ENCODE data around the gene MARCHF3.

MARCHF3 gene

GRCh38 chr5:126970517-126971017 is 59.8 kb downstream of the MARCHF3 start:
- no peaks in the 10 kb centered on the region for H3K36me3 ChIP-seq (ENCODE audit: control insufficient read depth, insufficient read depth, low read length)
- H3K9ac ChIP-seq (ENCODE audit: low read length), result no peak overlapping the region
- no peaks in the 10 kb centered on the region for H3K27me3 ChIP-seq (ENCODE audit: control insufficient read depth, insufficient read depth, low read length)
- H3K4me1 ChIP-seq (ENCODE audit: control insufficient read depth, insufficient read depth, low read length), result peaks cover 5% of the 10 kb centered on the region; the same call in 1 of the 2 replicates
- no peak overlapping the region for H3K27ac ChIP-seq (ENCODE audit: low read depth, low read length)
- H3K4me3 ChIP-seq (ENCODE audit: low read depth, low read length), result no peak overlapping the region
- no peaks in the 10 kb centered on the region for H3K9me3 ChIP-seq (ENCODE audit: control insufficient read depth, insufficient read depth, low read depth, low read length)

DNA sequence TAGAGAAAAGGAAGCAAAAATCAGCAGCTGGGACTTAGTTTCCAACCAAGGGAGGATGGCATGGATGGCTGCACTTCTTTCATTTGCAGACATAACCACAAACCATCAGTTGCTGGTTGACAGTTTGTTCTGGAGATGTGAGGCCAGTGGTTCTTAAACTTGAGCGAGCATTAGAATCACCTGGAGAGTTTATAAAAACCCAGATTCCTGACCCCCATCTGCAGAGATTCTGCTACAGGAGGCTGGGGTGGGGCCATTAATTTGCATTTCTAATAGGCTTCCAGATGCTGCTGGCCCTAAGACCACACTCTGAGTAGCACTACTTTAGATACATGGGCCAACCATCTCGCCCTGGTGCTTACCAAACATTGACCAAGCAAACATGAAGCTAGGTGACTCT is 60.8 kb downstream of the MARCHF3 start:
- Histone ChIP-seq H3K27ac (ENCODE audit: low read depth, low read length) (no peak overlapping the region), H3K4me3 (ENCODE audit: low read depth, low read length) (no peak overlapping the region), H3K27me3 (ENCODE audit: control insufficient read depth, insufficient read depth, low read length) (no peaks in the 10 kb centered on the region), H3K36me3 (ENCODE audit: control insufficient read depth, insufficient read depth, low read length) (no peaks in the 10 kb centered on the region), H3K9me3 (ENCODE audit: control insufficient read depth, insufficient read depth, low read depth, low read length) (no peaks in the 10 kb centered on the region), H3K4me1 (ENCODE audit: control insufficient read depth, insufficient read depth, low read length) (peaks cover 5% of the 10 kb centered on the region; the same call in 1 of the 2 replicates), H3K9ac (ENCODE audit: low read length) (no peak overlapping the region)

- Histone ChIP-seq H3K9ac (ENCODE audit: low read length) (no peak overlapping the region), H3K4me1 (ENCODE audit: control insufficient read depth, insufficient read depth, low read length) (peaks cover 5% of the 10 kb centered on the region; the same call in 1 of the 2 replicates), H3K36me3 (ENCODE audit: control insufficient read depth, insufficient read depth, low read length) (no peaks in the 10 kb centered on the region), H3K27ac (ENCODE audit: low read depth, low read length) (no peak overlapping the region), H3K27me3 (ENCODE audit: control insufficient read depth, insufficient read depth, low read length) (no peaks in the 10 kb centered on the region), H3K9me3 (ENCODE audit: control insufficient read depth, insufficient read depth, low read depth, low read length) (no peaks in the 10 kb centered on the region), H3K4me3 (ENCODE audit: low read depth, low read length) (no peak overlapping the region)
Observed at GRCh38 chr5:126967808-126968466, 62.4 kb downstream of the MARCHF3 start.

- Histone ChIP-seq H3K9me3 (ENCODE audit: control insufficient read depth, insufficient read depth, low read depth, low read length) (no peaks in the 10 kb centered on the region), H3K9ac (ENCODE audit: low read length) (no peak overlapping the region)
Observed at GRCh38 chr5:126965487-126965886, 64.9 kb downstream of the MARCHF3 start.

DNA sequence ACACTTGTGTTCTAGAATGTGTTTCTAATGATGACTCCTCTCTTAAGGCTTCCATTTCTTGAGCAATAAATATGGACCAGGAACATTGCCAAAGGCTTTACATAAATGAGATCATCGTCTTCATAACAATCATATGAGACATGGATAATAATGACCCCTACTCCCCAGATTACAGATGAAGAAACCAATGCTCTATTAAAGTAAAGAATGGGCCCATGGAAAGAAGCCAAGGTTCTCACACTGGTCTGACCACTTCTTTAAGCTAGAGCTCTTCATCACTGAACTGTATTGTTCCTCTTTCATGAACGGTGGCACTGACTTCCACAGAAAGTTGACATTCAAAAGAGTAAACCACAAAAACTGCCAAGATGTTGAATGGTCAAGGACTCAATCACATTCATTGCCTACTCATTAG is 65.3 kb downstream of the MARCHF3 start:
- Histone ChIP-seq H3K9me3 (ENCODE audit: control insufficient read depth, insufficient read depth, low read depth, low read length) (no peaks in the 10 kb centered on the region), H3K4me3 (ENCODE audit: low read depth, low read length) (no peak overlapping the region), H3K27ac (ENCODE audit: low read depth, low read length) (no peak overlapping the region), H3K36me3 (ENCODE audit: control insufficient read depth, insufficient read depth, low read length) (no peaks in the 10 kb centered on the region), H3K27me3 (ENCODE audit: control insufficient read depth, insufficient read depth, low read length) (no peaks in the 10 kb centered on the region), H3K9ac (ENCODE audit: low read length) (no peak overlapping the region), H3K4me1 (ENCODE audit: control insufficient read depth, insufficient read depth, low read length) (peaks cover 5% of the 10 kb centered on the region; the same call in 1 of the 2 replicates)

More at GRCh38 chr5:126965487-126965886, 64.9 kb downstream of the MARCHF3 start:
- Histone ChIP-seq H3K36me3 (ENCODE audit: control insufficient read depth, insufficient read depth, low read length) (no peaks in the 10 kb centered on the region), H3K4me3 (ENCODE audit: low read depth, low read length) (no peak overlapping the region), H3K27ac (ENCODE audit: low read depth, low read length) (no peak overlapping the region), H3K27me3 (ENCODE audit: control insufficient read depth, insufficient read depth, low read length) (no peaks in the 10 kb centered on the region), H3K4me1 (ENCODE audit: control insufficient read depth, insufficient read depth, low read length) (peaks cover 5% of the 10 kb centered on the region; the same call in 1 of the 2 replicates)

DNA sequence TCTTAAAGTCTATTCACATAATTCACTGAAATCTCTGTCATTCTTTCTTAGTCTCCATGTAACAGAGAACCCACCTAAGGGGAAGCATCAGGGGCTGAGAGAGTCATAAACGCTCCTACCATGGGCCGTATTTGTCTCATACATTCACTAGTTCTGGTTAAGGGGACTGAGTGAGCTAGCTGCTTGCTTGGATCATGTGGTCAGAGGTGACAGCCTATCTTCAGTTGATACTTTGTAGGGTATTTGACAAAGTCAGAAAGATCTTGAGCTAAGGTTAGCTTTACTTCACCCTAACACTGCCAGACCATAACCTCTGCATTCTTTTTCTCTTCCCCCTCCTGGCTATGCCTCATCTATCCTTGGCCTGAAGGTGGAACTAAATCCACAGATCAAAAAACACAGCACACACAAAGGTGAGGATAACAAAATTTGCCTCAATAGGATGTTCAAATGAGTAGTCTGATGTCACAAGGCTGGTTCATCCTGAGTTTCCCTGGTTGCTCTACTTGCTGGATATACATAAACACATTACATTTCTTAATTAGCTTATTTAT is 66.5 kb downstream of the MARCHF3 start:
- peaks cover 5% of the 10 kb centered on the region; the same call in 1 of the 2 replicates for H3K4me1 ChIP-seq (ENCODE audit: control insufficient read depth, insufficient read depth, low read length)
- H3K27ac ChIP-seq (ENCODE audit: low read depth, low read length), result no peak overlapping the region
- no peaks in the 10 kb centered on the region for H3K27me3 ChIP-seq (ENCODE audit: control insufficient read depth, insufficient read depth, low read length)
- no peaks in the 10 kb centered on the region for H3K36me3 ChIP-seq (ENCODE audit: control insufficient read depth, insufficient read depth, low read length)
- no peak overlapping the region for H3K4me3 ChIP-seq (ENCODE audit: low read depth, low read length)
- H3K9me3 ChIP-seq (ENCODE audit: control insufficient read depth, insufficient read depth, low read depth, low read length), result no peaks in the 10 kb centered on the region
- no peak overlapping the region for H3K9ac ChIP-seq (ENCODE audit: low read length)

DNA sequence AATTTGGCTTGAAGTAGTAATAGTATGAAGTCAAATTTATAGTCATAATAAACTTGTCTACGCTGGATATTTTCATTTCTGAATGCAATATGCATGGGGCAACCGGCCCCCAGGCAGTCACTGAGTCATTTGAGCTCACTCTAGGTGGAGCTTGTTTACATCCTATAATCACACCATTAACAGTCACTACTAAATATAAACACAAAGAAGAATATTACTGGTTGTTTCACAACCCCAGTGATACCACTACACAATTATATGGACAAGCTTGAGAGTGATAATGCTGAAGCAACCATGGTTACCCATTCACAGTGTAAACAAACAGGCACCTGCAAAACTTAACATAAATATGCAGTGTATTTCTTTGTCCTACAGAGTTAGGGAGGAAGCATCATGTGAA is 68.7 kb downstream of the MARCHF3 start:
- Histone ChIP-seq H3K4me3 (ENCODE audit: low read depth, low read length) (no peak overlapping the region), H3K27me3 (ENCODE audit: control insufficient read depth, insufficient read depth, low read length) (no peaks in the 10 kb centered on the region), H3K36me3 (ENCODE audit: control insufficient read depth, insufficient read depth, low read length) (no peaks in the 10 kb centered on the region), H3K4me1 (ENCODE audit: control insufficient read depth, insufficient read depth, low read length) (peaks cover 5% of the 10 kb centered on the region; the same call in 1 of the 2 replicates), H3K9me3 (ENCODE audit: control insufficient read depth, insufficient read depth, low read depth, low read length) (no peaks in the 10 kb centered on the region), H3K27ac (ENCODE audit: low read depth, low read length) (no peak overlapping the region), H3K9ac (ENCODE audit: low read length) (no peak overlapping the region)

DNA sequence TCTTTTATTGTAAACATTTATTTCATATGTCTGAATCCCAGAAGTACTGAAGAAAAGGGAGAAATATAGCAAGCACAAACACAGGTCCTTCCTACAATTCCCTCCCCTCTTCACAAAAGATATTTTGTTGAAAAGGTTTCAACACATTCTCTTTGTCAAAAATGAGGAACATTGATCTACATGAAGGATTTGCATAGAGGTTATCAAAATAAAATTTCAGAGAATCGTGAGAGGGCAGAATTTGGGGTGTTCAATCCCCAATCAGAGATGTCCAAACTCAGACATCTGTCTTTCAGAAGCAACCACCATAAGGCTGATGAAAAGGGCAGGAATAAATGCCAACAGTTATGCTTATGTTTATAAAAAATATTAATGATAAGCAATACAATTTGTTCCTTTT is 69.2 kb downstream of the MARCHF3 start:
- Histone ChIP-seq H3K9me3 (ENCODE audit: control insufficient read depth, insufficient read depth, low read depth, low read length) (no peaks in the 10 kb centered on the region), H3K27me3 (ENCODE audit: control insufficient read depth, insufficient read depth, low read length) (no peaks in the 10 kb centered on the region), H3K36me3 (ENCODE audit: control insufficient read depth, insufficient read depth, low read length) (no peaks in the 10 kb centered on the region), H3K27ac (ENCODE audit: low read depth, low read length) (no peak overlapping the region), H3K4me1 (ENCODE audit: control insufficient read depth, insufficient read depth, low read length) (peaks cover 5% of the 10 kb centered on the region; the same call in 1 of the 2 replicates), H3K9ac (ENCODE audit: low read length) (no peak overlapping the region), H3K4me3 (ENCODE audit: low read depth, low read length) (no peak overlapping the region)

- no peaks in the 10 kb centered on the region for H3K27me3 ChIP-seq (ENCODE audit: control insufficient read depth, insufficient read depth, low read length)
- H3K4me3 ChIP-seq (ENCODE audit: low read depth, low read length), result no peak overlapping the region
- H3K27ac ChIP-seq (ENCODE audit: low read depth, low read length), result no peak overlapping the region
- no peak overlapping the region for H3K9ac ChIP-seq (ENCODE audit: low read length)
- no peaks in the 10 kb centered on the region for H3K36me3 ChIP-seq (ENCODE audit: control insufficient read depth, insufficient read depth, low read length)
- no peaks in the 10 kb centered on the region for H3K9me3 ChIP-seq (ENCODE audit: control insufficient read depth, insufficient read depth, low read depth, low read length)
- H3K4me1 ChIP-seq (ENCODE audit: control insufficient read depth, insufficient read depth, low read length), result peaks cover 5% of the 10 kb centered on the region; the same call in 1 of the 2 replicates
Observed at GRCh38 chr5:126959188-126959587, 71.2 kb downstream of the MARCHF3 start.

DNA sequence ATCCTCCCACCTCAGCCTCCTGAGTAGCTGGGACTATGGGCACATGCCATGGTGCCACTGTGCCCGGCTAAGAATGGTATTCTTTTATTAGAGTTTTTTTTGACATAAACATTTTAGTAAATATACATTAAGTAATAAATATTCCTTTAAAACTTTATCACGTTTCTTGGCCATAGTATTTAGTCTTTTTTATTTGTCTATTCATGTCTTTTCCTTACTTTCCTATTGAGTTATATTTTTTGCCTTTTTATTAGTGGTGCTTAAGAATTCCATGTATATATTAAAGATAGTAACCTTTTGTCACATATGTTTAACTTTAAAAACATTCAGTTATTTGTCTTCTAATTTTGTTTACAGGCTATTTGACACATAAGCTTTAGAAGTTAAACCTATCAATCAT is 73.4 kb downstream of the MARCHF3 start:
- Histone ChIP-seq H3K36me3 (ENCODE audit: control insufficient read depth, insufficient read depth, low read length) (no peaks in the 10 kb centered on the region), H3K27me3 (ENCODE audit: control insufficient read depth, insufficient read depth, low read length) (no peaks in the 10 kb centered on the region), H3K4me1 (ENCODE audit: control insufficient read depth, insufficient read depth, low read length) (peaks cover 5% of the 10 kb centered on the region; the same call in 1 of the 2 replicates), H3K27ac (ENCODE audit: low read depth, low read length) (no peak overlapping the region), H3K9me3 (ENCODE audit: control insufficient read depth, insufficient read depth, low read depth, low read length) (no peaks in the 10 kb centered on the region), H3K9ac (ENCODE audit: low read length) (no peak overlapping the region), H3K4me3 (ENCODE audit: low read depth, low read length) (no peak overlapping the region)

GRCh38 chr5:126954981-126955380 is 75.4 kb downstream of the MARCHF3 start:
- no peak overlapping the region for H3K27ac ChIP-seq (ENCODE audit: low read depth, low read length)
- H3K27me3 ChIP-seq (ENCODE audit: control insufficient read depth, insufficient read depth, low read length), result no peaks in the 10 kb centered on the region
- no peaks in the 10 kb centered on the region for H3K36me3 ChIP-seq (ENCODE audit: control insufficient read depth, insufficient read depth, low read length)
- H3K9me3 ChIP-seq (ENCODE audit: control insufficient read depth, insufficient read depth, low read depth, low read length), result no peaks in the 10 kb centered on the region
- no peaks in the 10 kb centered on the region for H3K4me1 ChIP-seq (ENCODE audit: control insufficient read depth, insufficient read depth, low read length)
- no peak overlapping the region for H3K9ac ChIP-seq (ENCODE audit: low read length)
- no peak overlapping the region for H3K4me3 ChIP-seq (ENCODE audit: low read depth, low read length)
